GM19397 (cell line): Measurements from ENCODE around the gene PITX1.

Source experiments
- ATAC-seq: cut with Tn5 transposase; IDR thresholded peaks from one replicate; pipeline ENCODE4 v1.9.1; 2021; ENCODE audit warnings: mild to moderate bottlenecking, moderate library complexity; ENCODE audit not compliant: unreplicated experiment

Gene PITX1

DNA sequence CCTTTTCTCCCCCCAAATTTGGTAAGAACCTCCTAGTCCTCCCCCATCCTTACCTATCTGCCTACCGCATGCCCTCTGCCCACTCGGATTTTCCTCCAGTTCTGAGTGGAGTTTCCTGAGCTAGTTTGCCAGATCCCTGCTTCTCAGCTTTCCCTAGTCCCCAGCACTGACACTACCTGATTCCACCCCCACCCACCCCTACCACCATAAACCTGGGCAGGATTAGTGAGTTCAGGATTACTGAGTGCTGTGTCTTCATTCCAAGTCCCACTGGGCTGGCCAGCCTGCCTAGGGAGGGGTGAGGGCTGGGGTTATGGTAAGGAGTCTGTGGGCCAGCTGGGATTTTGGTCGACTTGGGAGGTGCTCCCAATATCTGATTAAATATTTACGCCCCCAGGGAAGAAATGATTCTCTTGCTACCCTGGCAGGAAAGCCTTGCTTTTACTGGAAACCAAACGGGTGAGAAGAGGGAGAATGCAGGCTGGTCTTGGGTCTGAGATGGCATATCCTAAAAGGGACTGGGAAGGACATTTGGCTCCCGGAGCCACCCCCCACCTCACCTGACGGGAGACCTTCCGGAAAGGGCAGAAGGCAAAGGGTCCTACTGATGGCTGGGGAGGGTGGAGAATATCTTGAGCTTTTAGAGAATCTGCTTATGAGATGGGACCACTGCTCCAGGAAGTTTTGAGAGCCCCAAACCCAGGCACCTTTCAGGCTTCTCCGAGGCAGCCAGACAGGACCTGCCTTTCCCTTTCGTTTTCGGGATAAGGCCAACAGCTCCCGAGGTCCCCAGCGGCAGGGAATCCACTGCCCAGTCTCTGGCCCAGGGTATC, 3.7 kb downstream of the PITX1 start:
- no peak for ATAC-seq

DNA sequence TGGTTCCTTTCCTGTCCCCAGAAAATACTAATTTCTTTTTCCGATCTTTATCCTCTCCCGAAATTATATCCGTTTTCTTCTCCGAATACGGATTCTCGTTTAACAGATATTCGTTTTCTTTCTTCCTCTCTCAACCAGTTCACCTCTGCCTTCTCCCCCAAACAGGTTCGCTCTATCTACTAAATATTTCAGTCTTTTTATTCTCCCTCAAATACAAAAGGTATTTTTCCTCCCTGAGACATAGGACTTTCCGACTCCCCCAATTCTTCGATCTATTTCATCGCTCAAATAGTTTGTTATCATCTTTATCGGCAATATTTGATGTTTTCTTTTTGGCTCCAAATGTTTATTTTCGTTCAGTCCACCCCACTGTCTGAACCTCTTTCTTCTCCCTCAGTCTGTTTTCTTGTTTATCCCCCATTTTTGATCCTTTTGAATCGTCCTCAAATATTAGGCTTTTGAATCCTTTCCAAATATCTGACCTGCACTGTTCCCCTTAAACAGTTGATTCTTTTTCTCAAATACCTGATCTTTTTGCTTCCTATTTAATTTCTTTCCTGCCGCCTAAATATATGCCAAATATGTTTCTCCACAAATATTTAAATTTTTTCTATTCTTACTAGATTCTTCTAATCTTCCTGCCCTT, 4.4 kb downstream of the PITX1 start:
- no peak for ATAC-seq

DNA sequence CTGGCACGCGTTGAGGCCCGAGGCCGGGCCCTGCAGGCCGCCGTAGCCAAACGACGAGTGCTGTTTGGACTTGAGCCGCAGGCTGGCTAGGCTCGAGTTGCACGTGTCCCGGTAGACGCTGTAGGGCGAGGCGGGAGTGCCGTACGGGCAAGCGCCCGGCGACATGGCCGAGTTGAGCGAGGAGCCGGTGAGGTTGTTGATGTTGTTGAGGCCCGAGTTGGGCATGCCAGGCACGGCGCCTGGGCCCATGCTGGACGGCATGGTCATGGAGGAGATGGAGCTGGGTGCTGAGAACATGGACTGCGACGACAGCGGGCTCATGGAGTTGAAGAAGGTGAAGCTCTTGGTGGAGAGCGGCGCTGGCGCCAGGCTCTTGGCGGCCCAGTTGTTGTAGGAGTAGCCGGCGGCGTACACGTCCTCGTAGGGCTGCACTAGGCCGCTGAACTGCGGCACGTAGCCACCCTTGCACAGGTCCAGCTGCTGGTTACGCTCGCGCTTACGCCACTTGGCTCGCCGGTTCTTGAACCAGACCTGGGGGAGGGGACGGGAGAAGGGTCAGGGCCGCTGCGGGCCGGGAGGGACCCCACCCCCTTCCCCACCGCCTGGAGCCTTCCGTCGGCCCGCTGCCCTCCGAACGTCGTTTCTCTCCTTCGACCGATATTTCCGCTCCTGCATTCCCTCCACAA, 5.1 kb downstream of the PITX1 start:
- ATAC-seq = no peak

DNA sequence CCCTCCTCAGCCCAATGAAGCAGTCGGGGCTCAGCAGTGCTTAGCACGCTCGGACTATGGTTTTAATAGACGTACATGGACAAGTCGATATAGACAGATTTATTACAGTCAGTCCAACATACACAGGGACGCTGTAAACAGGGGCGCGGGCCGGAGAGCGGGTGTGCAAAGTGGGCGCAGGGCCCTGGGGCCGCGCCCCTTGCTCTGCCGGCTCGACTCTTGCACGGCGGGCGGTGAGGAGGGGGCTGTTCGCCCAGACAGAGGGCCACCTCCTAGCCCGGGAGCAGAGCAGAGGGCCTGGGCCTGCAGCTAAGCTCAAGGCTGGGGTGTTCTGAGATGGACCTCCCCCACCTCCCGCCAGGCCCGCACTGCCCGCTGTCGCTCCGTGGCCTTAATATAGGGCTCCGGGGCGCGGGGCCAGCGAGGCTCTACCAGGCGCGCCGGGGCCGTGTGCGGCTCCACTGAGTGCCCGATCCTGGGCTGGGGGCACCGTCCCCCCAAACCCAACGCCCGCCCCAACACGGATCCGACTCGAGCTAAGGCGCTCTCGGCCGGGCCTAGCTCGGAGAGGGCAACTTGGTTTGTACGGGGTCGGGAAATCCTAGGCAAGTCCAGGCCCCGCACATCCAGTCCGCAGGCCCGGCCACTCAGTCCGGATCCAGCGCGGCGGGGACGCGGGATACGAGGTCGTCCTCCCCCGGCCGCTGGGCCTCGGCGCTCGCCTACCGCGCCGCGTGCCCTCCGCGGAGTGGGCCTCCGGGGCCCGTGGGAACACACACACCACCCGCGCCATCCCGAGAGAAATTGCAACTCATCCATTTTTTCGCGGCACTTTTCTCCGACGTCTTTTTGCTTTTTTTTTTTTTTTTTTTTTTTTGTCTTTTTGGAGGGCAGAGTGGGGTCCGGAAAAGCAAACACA, 6.1 kb downstream of the PITX1 start:
- no peak for ATAC-seq

DNA sequence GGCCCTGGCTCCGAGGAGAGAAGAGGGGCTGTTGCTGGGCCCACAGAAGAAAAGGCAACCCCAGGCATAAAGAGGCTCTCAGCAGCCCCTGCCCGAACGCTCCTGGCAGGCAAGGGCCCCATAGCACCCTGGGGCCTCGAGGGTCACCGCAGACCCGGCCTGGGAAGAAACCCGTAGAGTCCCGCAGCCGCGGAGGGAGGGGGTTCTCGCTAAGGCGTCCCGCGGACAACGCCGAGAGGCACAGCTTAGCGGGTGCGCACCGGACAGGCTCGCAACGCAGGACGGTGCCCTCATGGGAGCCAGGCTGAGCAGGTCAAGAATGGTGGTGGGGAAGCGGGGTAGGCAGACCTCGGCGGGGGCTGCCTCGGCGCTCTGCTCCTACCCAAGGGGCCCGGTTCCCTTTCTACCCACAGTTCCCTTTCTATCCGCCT, 6.7 kb downstream of the PITX1 start:
- no peak for ATAC-seq

DNA sequence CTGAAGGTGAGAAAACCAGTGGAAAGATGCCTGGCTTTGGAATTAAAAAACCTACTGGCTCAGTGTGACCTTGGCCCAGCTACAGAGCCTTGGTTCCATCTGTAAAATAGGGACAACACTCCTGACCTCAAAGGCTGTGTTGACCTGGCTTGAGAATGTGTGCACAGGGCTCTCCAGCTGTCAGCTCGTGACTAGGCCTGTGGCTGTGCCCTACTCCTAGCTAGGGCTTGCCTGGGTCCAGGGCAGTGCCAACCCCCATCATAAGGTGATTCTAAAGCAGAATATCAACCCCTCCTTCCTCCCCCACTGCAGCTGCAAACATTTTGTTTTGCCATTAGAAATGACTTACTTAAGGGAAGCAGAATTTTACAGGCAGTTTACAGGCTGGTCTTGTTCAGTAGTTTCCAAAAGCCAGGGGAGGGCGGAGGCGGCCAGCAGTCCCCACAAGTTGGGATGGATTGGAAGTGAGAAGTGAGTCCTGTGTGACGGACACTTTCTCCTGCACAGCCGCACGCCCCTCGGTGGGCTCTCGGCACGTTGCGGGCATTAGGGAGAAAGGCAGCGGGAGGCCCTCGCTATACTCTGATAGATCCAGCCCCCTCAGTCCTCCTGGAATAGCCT, 7.3 kb downstream of the PITX1 start:
- no peak for ATAC-seq

DNA sequence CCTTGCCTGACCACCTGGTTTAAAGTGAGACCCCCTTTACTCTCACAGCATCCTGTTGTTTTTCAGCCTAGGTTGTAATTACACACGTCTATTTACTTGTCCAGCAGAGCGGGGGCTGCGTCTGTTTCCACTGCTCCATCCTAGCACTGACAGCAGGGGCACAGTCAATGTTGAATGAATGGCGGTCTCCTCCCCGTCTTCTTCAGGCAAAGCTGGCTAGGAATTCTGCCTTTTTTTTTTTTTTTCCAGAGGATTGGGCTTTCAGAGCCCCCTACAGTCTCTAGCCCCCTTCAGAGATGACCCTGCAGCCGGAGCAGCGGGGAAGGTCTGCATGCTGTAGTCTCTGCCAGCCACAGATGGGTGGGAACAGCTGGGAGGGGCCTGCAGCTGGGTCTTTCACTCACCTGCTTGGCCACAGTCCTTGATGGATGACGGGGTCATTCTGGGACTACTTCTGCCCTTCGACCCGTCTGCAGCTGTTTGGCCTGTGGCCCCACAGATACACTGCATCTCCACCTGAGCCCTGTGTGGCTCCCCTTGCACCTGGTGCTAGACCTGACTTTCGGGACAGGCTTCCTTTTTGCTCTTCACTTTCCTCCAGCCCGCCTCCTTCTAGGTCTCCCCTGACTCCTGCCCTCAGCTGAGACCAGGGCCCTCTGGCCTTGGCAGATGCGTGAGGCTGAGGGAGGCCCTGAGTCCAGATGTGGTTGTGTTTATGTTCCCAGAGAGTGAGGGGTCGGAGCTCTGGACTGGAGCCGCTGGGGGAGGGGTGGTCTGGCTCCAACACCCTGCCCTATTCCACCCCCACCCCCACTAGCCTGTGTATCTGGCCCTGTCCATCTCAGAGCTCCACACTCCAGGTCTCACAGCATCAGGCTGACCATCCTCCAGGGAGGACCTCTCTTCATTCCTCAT, 8.0 kb downstream of the PITX1 start:
- no peak for ATAC-seq

DNA sequence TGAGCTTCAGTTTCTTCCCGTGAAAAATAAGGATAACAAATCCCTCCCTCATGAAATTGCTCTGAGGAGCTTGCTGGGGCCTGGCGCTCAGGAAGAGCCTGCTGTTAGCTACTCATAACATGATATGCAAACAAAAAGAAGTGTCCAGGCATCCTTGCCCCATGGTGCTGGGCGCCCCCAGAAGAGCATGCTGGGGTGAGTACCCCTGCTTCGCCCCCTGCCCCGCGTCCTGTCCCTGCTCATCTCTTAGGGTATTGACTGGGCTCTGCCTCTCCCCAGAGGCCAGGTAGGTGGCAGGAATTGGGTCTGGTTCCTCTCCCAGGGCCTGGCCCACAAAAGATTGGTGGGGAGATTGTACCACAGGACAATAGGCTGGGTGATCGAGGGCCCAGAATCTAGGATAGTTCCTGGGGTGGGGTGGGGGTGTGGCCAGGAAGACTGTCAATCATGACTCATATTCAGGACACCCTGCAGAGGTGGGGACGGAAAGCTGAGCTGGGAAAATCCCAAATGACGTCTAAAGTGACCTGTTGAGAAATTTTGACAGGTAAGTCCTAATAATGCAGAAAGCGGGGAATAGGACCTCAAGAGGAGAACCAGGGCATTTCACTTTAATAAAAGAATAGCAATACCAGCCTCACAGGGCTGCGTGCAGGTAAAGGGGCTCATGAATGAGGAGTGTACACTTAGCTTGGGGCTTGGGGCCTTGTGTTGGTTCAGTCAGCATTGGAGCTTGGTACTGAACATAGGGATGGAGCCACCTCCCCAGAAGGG, 8.9 kb downstream of the PITX1 start:
- ATAC-seq = no peak

DNA sequence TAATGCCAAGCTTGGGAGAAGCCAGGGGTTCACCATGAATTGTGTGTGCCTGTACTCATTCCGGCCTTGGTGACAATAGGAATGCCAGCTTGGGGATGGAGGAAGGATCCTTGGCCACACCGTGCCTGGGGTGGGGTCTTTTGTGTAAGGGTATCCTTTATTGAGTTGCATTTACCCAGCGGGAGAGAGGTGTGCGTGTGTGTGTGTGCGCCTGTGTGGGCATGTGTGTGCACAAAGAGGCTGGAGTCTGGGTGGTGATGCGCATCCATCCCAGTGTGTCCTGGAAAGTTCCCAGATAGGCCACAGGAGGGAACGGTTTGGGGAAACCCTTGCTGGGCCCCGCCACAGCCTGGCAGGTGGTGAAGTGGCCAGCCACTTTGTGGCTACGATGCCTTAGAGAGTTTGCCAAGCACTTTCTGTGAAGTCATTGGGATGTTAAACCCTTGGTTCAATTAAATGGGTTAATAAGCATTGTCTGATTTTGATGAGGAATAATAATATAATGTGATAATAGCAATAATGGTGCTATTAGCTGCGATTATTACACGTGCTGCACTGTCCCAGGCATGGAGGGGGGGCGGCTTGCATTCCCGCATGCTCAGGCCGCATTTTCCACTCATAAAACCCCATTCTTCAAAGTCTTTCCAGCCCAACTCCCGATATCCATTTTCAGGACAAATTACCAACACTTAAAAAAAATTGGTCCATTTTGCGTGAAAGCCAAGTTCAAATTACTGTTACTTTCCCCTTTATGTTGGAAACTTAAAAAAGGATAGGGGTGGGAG, 13.7 kb downstream of the PITX1 start:
- no peak for ATAC-seq

DNA sequence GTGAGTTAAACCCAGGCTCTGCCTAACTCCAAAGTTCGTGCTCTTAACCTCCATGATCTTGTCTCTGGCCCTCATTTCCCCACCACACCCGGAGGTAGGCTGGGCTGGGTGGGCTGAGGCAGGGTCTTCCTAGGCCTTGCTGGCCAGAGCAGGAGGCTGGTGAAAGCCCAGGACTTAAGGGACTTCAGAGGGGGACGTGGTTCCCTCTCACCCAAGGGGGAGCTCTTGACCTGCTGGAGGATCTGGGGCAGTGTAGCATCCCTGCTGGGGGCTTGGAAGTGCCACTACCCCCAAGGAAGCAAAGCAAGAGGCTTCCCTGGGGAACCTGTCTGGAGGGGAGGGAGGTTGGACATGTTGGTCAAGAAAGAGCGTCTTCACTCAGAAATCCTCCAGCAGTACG, 14.7 kb downstream of the PITX1 start:
- no peak for ATAC-seq

DNA sequence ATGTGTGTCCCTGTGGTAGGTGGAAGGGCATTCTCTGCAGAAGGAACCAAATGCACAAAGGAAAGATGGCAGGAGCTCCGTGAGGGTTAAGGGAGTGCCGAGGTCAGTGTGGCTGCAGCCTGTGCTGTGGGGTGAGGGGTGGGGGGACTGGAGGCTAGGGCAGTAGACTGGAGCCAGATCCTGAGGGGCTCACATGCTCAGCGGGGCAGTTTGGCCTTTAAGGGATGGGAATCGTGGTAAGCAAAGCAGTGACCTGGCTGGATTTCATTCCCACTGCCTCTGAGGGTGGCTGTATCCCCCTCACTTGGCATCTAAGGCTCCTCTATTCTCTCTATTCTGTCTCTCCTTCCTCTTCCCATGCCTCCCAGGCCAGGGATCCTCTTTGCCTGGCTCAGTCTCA, 15.6 kb downstream of the PITX1 start:
- no peak for ATAC-seq

DNA sequence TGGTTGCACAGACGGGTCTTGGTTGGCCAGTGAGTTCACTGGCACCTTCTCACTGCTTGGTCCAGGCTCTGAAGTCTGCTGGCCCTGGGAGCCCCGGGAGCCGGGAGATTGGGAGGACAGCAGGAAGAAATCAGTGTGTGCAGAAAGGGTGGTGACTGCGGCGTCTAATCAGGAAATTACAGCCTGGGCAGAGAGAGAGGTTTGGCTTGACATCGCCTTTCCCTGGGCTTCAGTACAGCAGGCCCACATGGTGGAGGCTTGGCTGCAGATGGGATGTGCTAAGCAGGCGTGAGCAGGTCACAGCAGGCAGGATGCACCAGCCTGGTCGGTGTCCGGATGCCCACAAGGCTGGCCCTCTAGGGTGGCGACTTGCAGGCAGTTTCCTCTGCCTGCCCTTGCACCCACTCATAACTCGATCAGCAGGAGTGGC, 17.2 kb downstream of the PITX1 start:
- ATAC-seq = no peak

DNA sequence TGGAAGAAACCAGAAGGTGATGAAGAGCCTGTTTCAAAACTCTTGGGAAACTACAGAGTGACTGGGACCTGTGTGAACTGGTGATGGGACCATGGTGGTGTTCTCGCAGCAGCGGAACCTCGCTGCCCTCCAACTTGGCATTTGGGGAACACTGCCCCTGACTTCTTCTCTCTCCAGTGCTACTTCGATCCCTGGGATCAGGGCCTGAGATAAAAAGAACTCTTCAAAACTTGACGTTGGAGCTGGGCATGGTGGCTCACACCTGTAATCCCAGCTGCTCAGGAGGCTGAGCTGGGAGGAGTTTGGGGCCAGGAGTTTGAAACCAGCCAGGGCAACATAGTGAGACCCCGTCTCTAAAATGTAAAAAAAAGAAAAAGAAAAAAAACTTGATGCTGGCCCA, 18.1 kb downstream of the PITX1 start:
- ATAC-seq = no peak

DNA sequence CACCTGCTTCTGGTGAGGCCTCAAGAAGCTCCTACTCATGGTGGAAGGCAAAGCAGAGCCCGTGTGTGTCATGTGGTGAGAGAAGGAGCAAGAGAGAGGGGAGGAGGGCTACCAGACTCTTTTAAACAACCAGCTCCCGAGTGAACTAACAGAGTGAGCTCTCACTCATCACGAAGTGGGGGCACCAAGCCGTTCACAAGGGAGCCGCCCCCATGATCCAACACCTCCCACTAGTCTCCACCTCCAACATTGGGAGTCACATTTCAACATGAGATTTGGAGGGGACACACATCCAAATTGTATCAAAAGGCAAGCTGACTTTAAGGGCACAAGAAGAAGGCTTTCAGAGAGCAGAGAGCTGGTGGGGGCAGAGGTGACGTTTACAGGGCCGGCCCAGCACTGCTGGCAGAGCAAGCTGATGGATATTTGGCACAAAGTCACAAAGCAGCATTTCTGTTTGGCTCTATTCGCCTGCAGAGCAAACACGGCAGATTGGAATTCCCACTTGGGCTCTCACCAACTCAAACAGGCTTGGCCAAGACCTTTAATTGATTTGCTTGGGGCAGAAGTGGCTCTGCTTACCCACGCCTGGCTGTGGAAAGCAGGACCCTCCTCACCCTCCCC, 20.0 kb downstream of the PITX1 start:
- ATAC-seq = no peak

DNA sequence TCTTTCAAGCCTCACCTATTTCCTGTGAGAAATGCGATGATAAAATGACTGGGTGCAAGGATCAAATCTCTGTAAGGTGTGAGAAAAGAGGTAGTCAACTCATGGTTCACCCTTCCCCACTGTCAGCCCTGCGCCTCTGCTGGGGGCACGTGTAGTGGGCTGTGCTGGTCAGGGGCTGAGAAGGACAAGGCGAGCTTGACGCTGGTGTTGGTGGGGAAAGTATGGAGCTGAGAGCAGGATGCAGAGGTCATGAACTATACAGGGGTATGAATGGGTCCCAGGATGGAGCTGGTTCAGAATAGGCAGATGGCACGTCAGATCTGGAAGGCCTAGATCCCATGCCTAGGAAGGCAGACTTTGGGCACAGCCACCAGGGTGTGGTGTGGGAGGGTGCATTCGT, 20.6 kb downstream of the PITX1 start:
- ATAC-seq = no peak

DNA sequence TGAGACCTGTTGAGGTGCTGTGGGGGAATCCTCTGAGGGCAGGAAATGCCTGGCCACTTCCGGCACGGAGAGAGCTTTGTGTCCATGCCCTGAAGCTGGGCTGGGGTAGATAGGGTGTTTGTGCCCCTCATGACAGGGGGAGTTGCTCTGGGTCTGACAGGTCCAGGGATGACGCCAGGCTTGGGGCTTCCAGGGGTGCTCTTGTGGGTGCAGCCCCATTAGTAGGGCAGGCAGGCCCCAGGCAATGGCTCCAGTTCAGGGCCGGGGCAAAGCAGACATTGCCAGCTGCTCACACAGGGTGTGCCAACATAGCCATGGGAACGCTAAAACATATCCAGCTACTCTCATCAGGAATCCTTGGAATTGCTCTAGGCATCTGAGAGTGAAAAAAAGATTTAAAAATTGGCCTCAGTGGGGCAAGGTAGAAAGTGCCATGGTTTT, 21.1 kb downstream of the PITX1 start:
- no peak for ATAC-seq

DNA sequence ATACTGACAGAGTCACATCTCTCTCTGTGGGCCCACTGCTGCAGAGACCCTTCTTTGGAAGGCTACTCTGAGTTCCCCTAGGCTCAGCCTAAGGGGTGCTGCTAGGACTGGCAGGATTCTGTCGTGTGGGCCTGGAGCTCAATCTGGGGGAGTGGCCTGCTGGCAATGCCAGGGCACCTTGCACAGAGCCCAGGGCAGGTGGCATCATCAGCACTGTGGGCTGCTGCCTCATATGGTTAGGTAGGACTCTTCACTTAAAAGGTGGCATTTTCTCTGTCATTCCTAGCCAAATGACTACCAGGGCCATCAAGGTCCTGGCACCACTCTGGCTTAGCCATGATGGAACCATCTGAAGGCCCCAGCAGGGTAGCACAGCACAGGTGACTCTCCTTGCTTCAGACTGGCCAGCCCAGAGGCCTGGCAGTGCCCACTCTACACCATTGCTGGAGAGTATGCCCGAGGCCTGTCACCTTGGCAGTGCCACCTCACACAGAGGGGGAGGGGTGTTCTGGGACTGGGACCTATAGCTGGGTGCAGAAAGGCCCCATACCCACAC, 21.9 kb downstream of the PITX1 start:
- ATAC-seq = no peak
